ENCODE measurements around the gene ADGRV1.
"Not testable (repeated sequence)": the region's sequence is repeated elsewhere in the genome, so short reads cannot be mapped to it uniquely, and the experiment has no call there.

ADGRV1 gene

GRCh38 chr5:90843443-90843842 lies 284.8 kb downstream of the ADGRV1 start:
- DNase-seq: no peak

GRCh38 chr5:90844931-90845330 lies 286.3 kb downstream of the ADGRV1 start:
- no peak for DNase-seq

GRCh38 chr5:90845723-90846554 lies 287.3 kb downstream of the ADGRV1 start:
- DNase-seq: no peak

GRCh38 chr5:90847606-90848005 lies 289.0 kb downstream of the ADGRV1 start:
- DNase-seq: not testable (repeated sequence)

GRCh38 chr5:90849939-90850338 lies 291.3 kb downstream of the ADGRV1 start:
- DNase-seq: no peak

GRCh38 chr5:90852531-90852930 lies 293.9 kb downstream of the ADGRV1 start:
- DNase-seq: no peak

GRCh38 chr5:90853750-90854149 lies 295.2 kb downstream of the ADGRV1 start:
- no peak for DNase-seq

- DNase-seq: no peak
These were observed 295.6 kb downstream of the ADGRV1 start for GRCh38 chr5:90854169-90854568.

- no peak for DNase-seq
These were observed 296.9 kb downstream of the ADGRV1 start for GRCh38 chr5:90855296-90856010.

GRCh38 chr5:90861843-90862586 lies 303.4 kb downstream of the ADGRV1 start:
- DNase-seq: no peak

- no peak for DNase-seq
These were observed 306.6 kb downstream of the ADGRV1 start for GRCh38 chr5:90865180-90865579.

GRCh38 chr5:90866333-90866732 lies 307.7 kb downstream of the ADGRV1 start:
- DNase-seq: peak; percentile 35

- DNase-seq: no peak
These were observed 308.5 kb downstream of the ADGRV1 start for GRCh38 chr5:90866915-90867731.

GRCh38 chr5:90868799-90869198 lies 310.2 kb downstream of the ADGRV1 start:
- no peak for DNase-seq

- no peak for DNase-seq
These were observed 312.9 kb downstream of the ADGRV1 start for GRCh38 chr5:90871391-90871991.

- no peak for DNase-seq
These were observed 314.5 kb downstream of the ADGRV1 start for GRCh38 chr5:90873033-90873517.

- no peak for DNase-seq
These were observed 315.5 kb downstream of the ADGRV1 start for GRCh38 chr5:90874066-90874465.

GRCh38 chr5:90875456-90875855 lies 316.9 kb downstream of the ADGRV1 start:
- DNase-seq: no peak

GRCh38 chr5:90876366-90876765 lies 317.8 kb downstream of the ADGRV1 start:
- DNase-seq: no peak

GRCh38 chr5:90877049-90877448 lies 318.5 kb downstream of the ADGRV1 start:
- no peak for DNase-seq

GRCh38 chr5:90878081-90878480 lies 319.5 kb downstream of the ADGRV1 start:
- no peak for DNase-seq
